BJ (cell line): Measurements from ENCODE around the gene BTRC. TPM values are rescaled to one million over a fixed set of nuclear protein-coding genes. Genes with fewer than 3 reads are reported as not detected.

Source experiments
- CTCF ChIA-PET: fragments of 350-600 bp; formaldehyde crosslinking; extraction: SDS; loops from one replicate; lab custom pipeline; 2021; ENCODE audit warnings: antibody characterized with exemption, inconsistent platforms; lab: Yijun Ruan, JAX
- POLR2A ChIA-PET: fragments of 300-600 bp; sonication (Branson Sonifier 250); formaldehyde crosslinking; extraction: SDS; loops from one replicate; lab custom pipeline; 2021; ENCODE audit warnings: antibody characterized with exemption; lab: Charles Lee
- DNase-seq: peaks from one replicate; pipeline ENCODE4 v3.0.0-alpha.2; 2011; ENCODE audit warnings: low read depth
- H3K27me3 ChIP-seq: 2 replicates; pipeline ENCODE4 v1.6.0; 2011; ENCODE audit warnings: low read length; ENCODE audit not compliant: control insufficient read depth, insufficient read depth
- H3K36me3 ChIP-seq: 2 replicates; pipeline ENCODE4 v1.5.1; 2011; ENCODE audit warnings: low read length; ENCODE audit not compliant: control insufficient read depth, insufficient read depth
- H3K4me3 ChIP-seq: 2 replicates; pipeline ENCODE4 v1.5.1; 2011; ENCODE audit warnings: low read depth, mild to moderate bottlenecking, control low read depth, low read length
- polyA plus RNA-seq: library from polyadenylated mRNA; depleted of rRNA; stranded (reverse); fragments of >200 nt; gene quantifications from 2 replicates; pipeline ENCODE4 v1.2.3, GENCODE V29; 2011
- TF ChIP-seq, protein P1 (sequence below): IDR thresholded peaks from 2 replicates; pipeline ENCODE4 v1.5.1; 2011; ENCODE audit warnings: low read depth, mild to moderate bottlenecking, control low read depth, inconsistent platforms, low read length, moderate library complexity; ENCODE audit not compliant: insufficient read depth

BTRC gene
- polyA plus RNA-seq, 1 experiment = 9.1 TPM

DNA sequence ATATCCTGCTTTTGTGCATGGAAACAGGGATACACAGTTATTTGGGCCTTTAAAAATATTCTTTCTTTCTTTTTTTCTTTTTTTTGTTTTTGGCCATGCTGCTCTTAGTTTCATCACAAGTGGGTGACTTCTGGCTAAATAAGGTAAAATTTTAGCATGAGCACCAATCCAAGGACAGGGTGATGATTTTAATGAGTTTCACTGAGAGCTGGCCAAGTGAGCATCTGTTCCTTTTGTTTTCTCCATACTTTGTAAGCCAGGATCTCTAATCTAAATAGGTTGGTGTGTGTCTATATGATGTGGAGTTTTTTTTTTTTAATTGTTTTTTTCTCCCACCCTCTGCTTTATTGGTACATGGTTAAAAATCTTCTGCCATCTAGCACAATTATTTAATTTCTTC, 127.3 kb downstream of the BTRC start:
- ChIA-PET CTCF (no interaction called here), POLR2A (no interaction called here)
- no peak for DNase-seq

GRCh38 chr10:101482568-101482967, 128.6 kb downstream of the BTRC start:
- TF ChIP-seq, protein P1, sequence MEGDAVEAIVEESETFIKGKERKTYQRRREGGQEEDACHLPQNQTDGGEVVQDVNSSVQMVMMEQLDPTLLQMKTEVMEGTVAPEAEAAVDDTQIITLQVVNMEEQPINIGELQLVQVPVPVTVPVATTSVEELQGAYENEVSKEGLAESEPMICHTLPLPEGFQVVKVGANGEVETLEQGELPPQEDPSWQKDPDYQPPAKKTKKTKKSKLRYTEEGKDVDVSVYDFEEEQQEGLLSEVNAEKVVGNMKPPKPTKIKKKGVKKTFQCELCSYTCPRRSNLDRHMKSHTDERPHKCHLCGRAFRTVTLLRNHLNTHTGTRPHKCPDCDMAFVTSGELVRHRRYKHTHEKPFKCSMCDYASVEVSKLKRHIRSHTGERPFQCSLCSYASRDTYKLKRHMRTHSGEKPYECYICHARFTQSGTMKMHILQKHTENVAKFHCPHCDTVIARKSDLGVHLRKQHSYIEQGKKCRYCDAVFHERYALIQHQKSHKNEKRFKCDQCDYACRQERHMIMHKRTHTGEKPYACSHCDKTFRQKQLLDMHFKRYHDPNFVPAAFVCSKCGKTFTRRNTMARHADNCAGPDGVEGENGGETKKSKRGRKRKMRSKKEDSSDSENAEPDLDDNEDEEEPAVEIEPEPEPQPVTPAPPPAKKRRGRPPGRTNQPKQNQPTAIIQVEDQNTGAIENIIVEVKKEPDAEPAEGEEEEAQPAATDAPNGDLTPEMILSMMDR = no peak
- no peak overlapping the region for H3K4me3 ChIP-seq
- DNase-seq = no peak
- ChIA-PET CTCF (interaction anchor here (0.5 to 1.6 kb wide), 3 partner anchors 15 to 387 kb away, joined by 3 to 4 read pairs (median 3); no protein-coding TSS in a partner anchor), POLR2A (no interaction called here)
- H3K36me3 ChIP-seq = no peaks in the 10 kb centered on the region
- no peaks in the 10 kb centered on the region for H3K27me3 ChIP-seq

More for the DNA sequence above, 127.3 kb downstream of the BTRC start:
- H3K4me3 ChIP-seq = no peak overlapping the region
- H3K36me3 ChIP-seq = no peaks in the 10 kb centered on the region
- TF ChIP-seq, protein P1 = no peak
- no peaks in the 10 kb centered on the region for H3K27me3 ChIP-seq

- ChIA-PET CTCF (interaction anchor here (1.3 to 7.0 kb wide), 4 partner anchors 10 to 270 kb away, joined by 3 to 34 read pairs (median 4); no protein-coding TSS in a partner anchor), POLR2A (no interaction called here)
- DNase-seq = no peak
These were observed 130.3 kb downstream of the BTRC start for GRCh38 chr10:101484175-101484745.

GRCh38 chr10:101485207-101485606, 131.2 kb downstream of the BTRC start:
- no peak for DNase-seq
- CTCF ChIA-PET = interaction anchor here (0.6 to 7.0 kb wide), 3 partner anchors 9 to 271 kb away, joined by 3 to 34 read pairs (median 4); no protein-coding TSS in a partner anchor
- H3K27me3 ChIP-seq = no peaks in the 10 kb centered on the region
- POLR2A ChIA-PET = no interaction called here
- TF ChIP-seq, protein P1 = no peak
- no peaks in the 10 kb centered on the region for H3K36me3 ChIP-seq
- H3K4me3 ChIP-seq = no peak overlapping the region

More at GRCh38 chr10:101484175-101484745, 130.3 kb downstream of the BTRC start:
- H3K27me3 ChIP-seq = no peaks in the 10 kb centered on the region
- H3K4me3 ChIP-seq = no peak overlapping the region
- H3K36me3 ChIP-seq = no peaks in the 10 kb centered on the region
- TF ChIP-seq, protein P1 = no peak

DNA sequence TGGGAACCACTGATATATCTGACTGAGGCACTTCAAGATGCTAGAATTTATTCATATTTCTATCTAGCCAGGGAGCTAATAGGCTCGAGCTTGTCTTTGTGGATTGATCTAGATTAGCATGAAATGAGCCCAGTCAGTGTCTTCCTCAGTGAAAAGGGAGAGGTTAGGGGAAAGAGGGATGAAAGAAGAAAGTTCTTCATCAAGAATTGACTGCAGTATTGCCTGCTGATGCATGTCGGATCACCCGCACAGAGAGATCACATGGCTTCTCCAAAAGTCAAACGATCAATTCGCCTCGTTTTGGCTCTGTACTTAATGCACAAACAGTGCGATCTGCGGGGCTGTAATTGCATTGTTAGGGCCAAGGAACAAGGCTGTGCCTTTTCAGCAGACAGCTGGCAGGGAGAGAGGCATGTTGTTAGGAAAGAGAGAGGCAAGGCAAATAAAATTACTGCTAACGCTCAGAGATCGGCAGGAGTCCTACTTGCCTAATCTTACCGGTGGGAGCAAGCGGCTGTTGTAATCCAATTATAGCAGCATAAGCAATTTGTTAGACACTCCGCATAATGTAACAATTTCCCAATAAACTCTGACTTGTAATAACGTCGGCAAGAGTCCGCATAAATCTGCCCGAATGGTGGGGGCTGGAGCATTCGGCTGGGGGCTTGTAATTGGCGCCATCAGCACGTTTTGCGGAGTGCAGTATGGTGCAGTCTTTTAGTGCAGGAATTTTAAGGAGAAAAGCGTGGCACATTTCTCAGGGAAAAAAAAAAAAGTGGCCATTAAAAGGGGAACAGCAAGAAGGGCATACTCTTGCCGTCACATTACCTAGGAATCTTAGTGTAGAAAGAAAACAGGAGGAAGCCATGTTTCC, 132.0 kb downstream of the BTRC start:
- DNase-seq = no peak
- H3K4me3 ChIP-seq = no peak overlapping the region
- H3K27me3 ChIP-seq = no peaks in the 10 kb centered on the region
- TF ChIP-seq, protein P1 = no peak
- POLR2A ChIA-PET = no interaction called here
- CTCF ChIA-PET = interaction anchor here (0.6 to 7.0 kb wide), 2 partner anchors 10 to 19 kb away, joined by 4 to 34 read pairs; no protein-coding TSS in a partner anchor
- no peaks in the 10 kb centered on the region for H3K36me3 ChIP-seq
